Stimulated activated CD8-positive, alpha-beta memory T cell treated with anti-CD3 and anti-CD28 coated beads, Interleukin-15, amount 100 ng/mL, for 24 hours (primary cell): ENCODE data around the gene AFF3.
"Not testable (repeated sequence)": the region's sequence is repeated elsewhere in the genome, so short reads cannot be mapped to it uniquely, and the experiment has no call there.

ENCODE experiments used
- DNase-seq: peaks from one replicate; pipeline ENCODE4 v3.0.0-alpha.2; 2020; ENCODE audit warnings: low read depth

AFF3 gene

GRCh38 chr2:100145893-100146656, 3.7 kb upstream of the AFF3 start:
- no peak for DNase-seq

GRCh38 chr2:100143286-100143685, 896 bp upstream of the AFF3 start:
- no peak for DNase-seq

- no peak for DNase-seq
Measured at GRCh38 chr2:100141906-100142305, 484 bp downstream of the AFF3 start.

GRCh38 chr2:100140582-100140981, 1.8 kb downstream of the AFF3 start:
- no peak for DNase-seq

GRCh38 chr2:100137866-100138570, 4.4 kb downstream of the AFF3 start:
- DNase-seq, result no peak

GRCh38 chr2:100137318-100137717, 5.1 kb downstream of the AFF3 start:
- DNase-seq, result no peak

- no peak for DNase-seq
Measured at GRCh38 chr2:100136310-100136709, 6.1 kb downstream of the AFF3 start.

- DNase-seq, result no peak
Measured at GRCh38 chr2:100135415-100135814, 7.0 kb downstream of the AFF3 start.

GRCh38 chr2:100130595-100131391, 11.6 kb downstream of the AFF3 start:
- DNase-seq, result no peak

GRCh38 chr2:100126897-100127401, 15.4 kb downstream of the AFF3 start:
- DNase-seq, result no peak

- DNase-seq, result no peak
Measured at GRCh38 chr2:100126201-100126600, 16.2 kb downstream of the AFF3 start.

GRCh38 chr2:100125626-100126025, 16.8 kb downstream of the AFF3 start:
- no peak for DNase-seq

- no peak for DNase-seq
Measured at GRCh38 chr2:100124761-100125160, 17.6 kb downstream of the AFF3 start.

- DNase-seq, result no peak
Measured at GRCh38 chr2:100121124-100121718, 21.2 kb downstream of the AFF3 start.

GRCh38 chr2:100119235-100119634, 23.2 kb downstream of the AFF3 start:
- DNase-seq, result no peak

GRCh38 chr2:100113990-100114433, 28.4 kb downstream of the AFF3 start:
- no peak for DNase-seq

- no peak for DNase-seq
Measured at GRCh38 chr2:100110614-100111000, 31.8 kb downstream of the AFF3 start.

- no peak for DNase-seq
Measured at GRCh38 chr2:100109986-100110613, 32.3 kb downstream of the AFF3 start.

- not testable (repeated sequence) for DNase-seq
Measured at GRCh38 chr2:100108648-100109020, 33.8 kb downstream of the AFF3 start.

GRCh38 chr2:100107906-100108647, 34.3 kb downstream of the AFF3 start:
- DNase-seq, result no peak

GRCh38 chr2:100107440-100107839, 35.0 kb downstream of the AFF3 start:
- no peak for DNase-seq
